Smooth muscle cell (in vitro differentiated cells): Measurements from ENCODE around the gene FOXO6. TPM values are rescaled to one million over a fixed set of nuclear protein-coding genes. Genes with fewer than 3 reads are reported as not detected.

Experiments used
- DNase-seq: peaks from one replicate; lab custom pipeline; 2025; ENCODE audit not compliant: unreplicated experiment; lab: John Stamatoyannopoulos, UW
- H2AFZ ChIP-seq: fragments of 200-600 bp; sonication (generic); 2 replicates; pipeline ENCODE4 v1.6.0; 2016; ENCODE audit warnings: antibody characterized with exemption, low read depth, mild to moderate bottlenecking
- H3F3A ChIP-seq: fragments of 200-600 bp; sonication (generic); 2 replicates; pipeline ENCODE4 v1.6.0; 2017; ENCODE audit warnings: antibody characterized with exemption, low read depth
- H3K27ac ChIP-seq: fragments of 200-600 bp; sonication (generic); 2 replicates; pipeline ENCODE4 v1.5.1; 2016; ENCODE audit warnings: low read depth, mild to moderate bottlenecking
- H3K27me3 ChIP-seq: fragments of 200-600 bp; sonication (generic); 2 replicates; pipeline ENCODE4 v1.6.1; 2016; ENCODE audit warnings: low read depth, mild to moderate bottlenecking
- H3K36me3 ChIP-seq: fragments of 200-600 bp; sonication (generic); 2 replicates; pipeline ENCODE4 v1.5.1; 2016; ENCODE audit warnings: low read depth
- H3K4me1 ChIP-seq: fragments of 200-600 bp; sonication (generic); 2 replicates; pipeline ENCODE4 v1.5.1; 2016; ENCODE audit warnings: low read depth
- H3K4me2 ChIP-seq: fragments of 200-600 bp; sonication (generic); 2 replicates; pipeline ENCODE4 v1.6.0; 2016; ENCODE audit warnings: mild to moderate bottlenecking
- H3K4me3 ChIP-seq: fragments of 200-600 bp; sonication (generic); 2 replicates; pipeline ENCODE4 v1.5.1; 2016; ENCODE audit warnings: mild to moderate bottlenecking
- H3K79me2 ChIP-seq: fragments of 200-600 bp; sonication (generic); 2 replicates; pipeline ENCODE4 v1.6.0; 2016; ENCODE audit warnings: low read depth, mild to moderate bottlenecking
- H3K9ac ChIP-seq: fragments of 200-600 bp; sonication (generic); 2 replicates; pipeline ENCODE4 v1.6.0; 2016; ENCODE audit warnings: low read depth
- H3K9me3 ChIP-seq: fragments of 200-600 bp; sonication (generic); replicated peaks from 2 replicates; pipeline ENCODE4 v1.5.1; 2016; ENCODE audit warnings: low read depth
- H4K20me1 ChIP-seq: fragments of 200-600 bp; sonication (generic); 2 replicates; pipeline ENCODE4 v1.6.0; 2016; ENCODE audit warnings: low read depth
- WGBS: methylation state at CpG from one replicate; pipeline ENCODE4 v1.1.7; 2016; ENCODE audit warnings: low lambda C conversion rate; 5-methylcytosine and 5-hydroxymethylcytosine counted together
- polyA plus RNA-seq: library from polyadenylated mRNA; unstranded; fragments of >200 nt; fragmentation: Nextera tagmentation; extraction: Ambion mirVana; gene quantifications from 2 replicates; pipeline ENCODE4 v1.2.1, GENCODE V29; 2016
- total RNA-seq: library from RNA; depleted of rRNA; stranded (reverse); fragments of >200 nt; gene quantifications from 2 replicates; pipeline ENCODE4 v1.2.3, GENCODE V29; 2014
- TF ChIP-seq, protein P1 (sequence below): fragments of 200-600 bp; sonication (generic); IDR thresholded peaks from 2 replicates; pipeline ENCODE4 v1.5.1; 2017; ENCODE audit warnings: borderline replicate concordance, mild to moderate bottlenecking, antibody characterized with exemption; ENCODE audit not compliant: insufficient read depth, poor library complexity, severe bottlenecking

The FOXO6 gene
- total and polyA plus RNA-seq, 2 experiments from 2014 or later: 0.85 to 1.7 TPM

DNA sequence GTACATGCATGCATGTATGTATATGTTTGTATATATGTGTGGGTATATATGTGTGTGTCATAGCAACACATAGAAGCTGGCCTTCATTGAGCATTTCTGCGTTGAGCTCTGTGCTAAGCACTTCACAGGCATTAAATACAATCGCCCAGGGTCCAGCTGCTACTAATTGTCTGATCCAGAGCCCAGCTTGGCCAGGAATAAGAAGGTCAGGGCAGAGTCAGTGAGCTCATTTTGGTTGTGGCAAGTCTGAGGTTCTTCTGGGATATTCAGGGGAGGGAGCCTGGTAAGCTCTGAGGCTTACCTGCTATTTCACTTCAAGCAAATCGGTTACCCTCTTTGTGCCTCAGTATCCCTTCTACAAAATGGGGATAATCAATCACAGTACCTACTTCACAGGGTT is 59.6 kb downstream of the FOXO6 start:
- no peak overlapping the region for H3K27ac ChIP-seq
- H4K20me1 ChIP-seq: no peaks in the 10 kb centered on the region
- H3K4me3 ChIP-seq: no peak overlapping the region
- DNase-seq: no peak
- H3K9me3 ChIP-seq: no peaks in the 10 kb centered on the region
- TF ChIP-seq, protein P1, sequence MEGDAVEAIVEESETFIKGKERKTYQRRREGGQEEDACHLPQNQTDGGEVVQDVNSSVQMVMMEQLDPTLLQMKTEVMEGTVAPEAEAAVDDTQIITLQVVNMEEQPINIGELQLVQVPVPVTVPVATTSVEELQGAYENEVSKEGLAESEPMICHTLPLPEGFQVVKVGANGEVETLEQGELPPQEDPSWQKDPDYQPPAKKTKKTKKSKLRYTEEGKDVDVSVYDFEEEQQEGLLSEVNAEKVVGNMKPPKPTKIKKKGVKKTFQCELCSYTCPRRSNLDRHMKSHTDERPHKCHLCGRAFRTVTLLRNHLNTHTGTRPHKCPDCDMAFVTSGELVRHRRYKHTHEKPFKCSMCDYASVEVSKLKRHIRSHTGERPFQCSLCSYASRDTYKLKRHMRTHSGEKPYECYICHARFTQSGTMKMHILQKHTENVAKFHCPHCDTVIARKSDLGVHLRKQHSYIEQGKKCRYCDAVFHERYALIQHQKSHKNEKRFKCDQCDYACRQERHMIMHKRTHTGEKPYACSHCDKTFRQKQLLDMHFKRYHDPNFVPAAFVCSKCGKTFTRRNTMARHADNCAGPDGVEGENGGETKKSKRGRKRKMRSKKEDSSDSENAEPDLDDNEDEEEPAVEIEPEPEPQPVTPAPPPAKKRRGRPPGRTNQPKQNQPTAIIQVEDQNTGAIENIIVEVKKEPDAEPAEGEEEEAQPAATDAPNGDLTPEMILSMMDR: no peak
- H3K9ac ChIP-seq: no peak overlapping the region
- H3K4me1 ChIP-seq: no peaks in the 10 kb centered on the region
- no peaks in the 10 kb centered on the region for H3K79me2 ChIP-seq
- no peak overlapping the region for H2AFZ ChIP-seq
- 92% methylated on average over 3 of the region's 3 CpGs for WGBS
- no peaks in the 10 kb centered on the region for H3K27me3 ChIP-seq
- H3K36me3 ChIP-seq: no peaks in the 10 kb centered on the region
- H3F3A ChIP-seq: no peaks in the 10 kb centered on the region
- H3K4me2 ChIP-seq: no peak overlapping the region

DNA sequence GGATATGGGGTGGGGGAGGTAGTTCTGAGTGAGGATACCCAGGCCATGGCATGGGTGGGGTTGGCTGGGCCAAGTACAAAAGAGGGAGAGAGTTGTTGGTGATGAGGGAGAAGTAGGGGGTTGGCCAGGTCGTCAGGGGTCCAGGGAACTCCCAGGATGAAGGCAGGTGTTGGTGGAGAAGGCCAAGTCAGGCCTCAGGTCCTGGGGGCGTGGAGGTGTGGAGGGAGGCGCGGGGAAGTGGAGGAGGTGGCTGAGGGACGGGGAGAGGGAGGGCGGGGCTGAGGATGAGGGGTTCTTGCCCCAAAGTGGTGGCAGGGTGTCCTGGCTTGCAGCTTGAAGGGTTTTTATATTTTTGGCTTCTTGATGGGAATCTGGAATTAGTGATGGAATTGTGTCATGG is 61.1 kb downstream of the FOXO6 start:
- no peaks in the 10 kb centered on the region for H3K36me3 ChIP-seq
- H3K4me2 ChIP-seq: no peak overlapping the region
- H3K79me2 ChIP-seq: no peaks in the 10 kb centered on the region
- no peaks in the 10 kb centered on the region for H3K4me1 ChIP-seq
- H3K9ac ChIP-seq: no peak overlapping the region
- 87% methylated on average over 5 of the region's 6 CpGs for WGBS
- no peaks in the 10 kb centered on the region for H3K9me3 ChIP-seq
- H3K27ac ChIP-seq: no peak overlapping the region
- DNase-seq: no peak
- H2AFZ ChIP-seq: no peak overlapping the region
- TF ChIP-seq, protein P1: no peak
- H3K27me3 ChIP-seq: no peaks in the 10 kb centered on the region
- H3K4me3 ChIP-seq: no peak overlapping the region
- no peaks in the 10 kb centered on the region for H4K20me1 ChIP-seq
- H3F3A ChIP-seq: no peaks in the 10 kb centered on the region

DNA sequence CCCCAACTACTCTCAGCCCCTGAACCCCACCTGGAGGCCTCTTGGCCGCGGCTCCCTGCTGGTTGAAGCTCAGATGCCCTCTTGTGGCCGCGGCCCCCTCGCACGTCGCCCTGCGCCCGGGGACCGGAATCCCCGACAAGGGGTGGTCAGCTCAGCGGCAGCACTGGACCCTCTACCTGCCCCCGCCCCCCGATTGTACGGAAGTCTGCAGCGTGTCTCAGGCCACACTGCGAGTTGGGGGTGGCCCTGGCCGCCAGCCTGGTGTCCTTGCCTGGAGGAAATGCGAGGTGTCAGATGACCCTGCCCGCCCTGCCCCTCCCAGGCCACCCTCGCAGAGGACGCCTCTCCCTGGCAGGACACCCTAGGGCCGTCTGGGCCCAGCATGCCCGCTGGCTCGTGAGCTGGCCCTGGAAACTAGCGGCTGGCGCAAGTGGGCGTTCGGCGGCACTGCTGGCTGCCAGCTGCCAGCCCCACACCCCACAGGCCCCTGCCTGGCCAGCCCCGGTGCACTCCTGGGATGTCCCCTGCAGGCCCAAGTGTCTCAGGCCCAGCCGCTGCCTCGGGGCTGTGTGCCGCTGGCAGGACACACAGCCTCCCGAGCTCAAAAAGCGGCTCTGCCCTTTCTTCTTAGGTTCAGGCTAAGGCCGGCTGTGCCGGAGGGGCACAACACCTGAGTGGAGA is 62.4 kb downstream of the FOXO6 start:
- Histone ChIP-seq H3F3A (no peaks in the 10 kb centered on the region), H3K36me3 (no peaks in the 10 kb centered on the region), H3K27ac (no peak overlapping the region), H3K9me3 (no peaks in the 10 kb centered on the region), H3K27me3 (no peaks in the 10 kb centered on the region), H2AFZ (no peak overlapping the region), H3K4me1 (no peaks in the 10 kb centered on the region), H3K4me3 (no peak overlapping the region), H3K79me2 (no peaks in the 10 kb centered on the region), H3K4me2 (no peak overlapping the region), H4K20me1 (no peaks in the 10 kb centered on the region), H3K9ac (no peak overlapping the region)
- DNase-seq: no peak
- TF ChIP-seq, protein P1: peak; percentile 15
- WGBS: 73% methylated on average over 31 of the region's 38 CpGs

DNA sequence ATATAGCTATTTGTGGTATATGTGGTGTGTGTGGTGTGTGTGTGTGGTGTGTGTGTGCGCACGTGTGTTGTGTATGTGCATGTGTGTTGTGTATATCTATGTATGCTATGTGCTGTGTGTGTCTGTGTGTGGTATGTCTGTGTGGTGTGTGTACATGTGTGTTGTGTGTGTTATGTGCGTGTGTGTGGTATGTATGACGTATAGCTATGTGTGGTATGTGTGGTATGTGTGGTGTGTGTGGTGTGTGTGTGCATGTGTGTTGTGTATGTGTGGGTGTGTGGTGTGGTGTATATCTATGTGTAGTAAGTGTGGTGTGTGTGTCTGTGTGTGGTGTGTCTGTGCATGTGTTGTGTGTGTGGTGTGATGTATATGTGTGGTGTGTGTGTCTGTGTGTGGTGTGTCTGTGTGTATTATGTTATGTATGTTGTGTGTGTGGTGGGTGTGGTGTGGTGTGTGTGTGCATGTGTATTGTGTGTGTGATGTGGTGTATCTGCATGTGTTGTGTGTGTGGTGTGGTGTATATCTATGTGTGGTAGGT is 63.4 kb downstream of the FOXO6 start:
- Histone ChIP-seq H3K4me1 (no peaks in the 10 kb centered on the region), H4K20me1 (no peaks in the 10 kb centered on the region), H3K27me3 (no peaks in the 10 kb centered on the region), H3K79me2 (no peaks in the 10 kb centered on the region), H3K4me2 (no peak overlapping the region), H2AFZ (no peak overlapping the region), H3K27ac (no peak overlapping the region), H3K4me3 (no peak overlapping the region), H3K9ac (no peak overlapping the region), H3K9me3 (no peaks in the 10 kb centered on the region), H3K36me3 (no peaks in the 10 kb centered on the region), H3F3A (no peaks in the 10 kb centered on the region)
- TF ChIP-seq, protein P1: no peak
- DNase-seq: no peak
- 92% methylated on average over 4 of the region's 4 CpGs for WGBS
